Esophagus squamous epithelium (tissue), 4 donors: ENCODE data around the gene EIF3F.

Source experiments
- CTCF ChIP-seq, 6 experiments: fragments of 450-650 bp in 4 of 6; fragments of 200-600 bp in 2 of 6; sonication (generic) in 2 of 6; IDR thresholded peaks; one replicate each; pipeline ENCODE4 v1.5.1; 2016 to 2019; ENCODE audit warnings: antibody characterized with exemption in 6 of 6, mild to moderate bottlenecking in 4 of 6, moderate library complexity in 4 of 6
- POLR2A ChIP-seq, 4 donors: fragments of 450-650 bp; IDR thresholded peaks; one replicate each; pipeline ENCODE4 v1.6.1; 2017; ENCODE audit warnings: antibody characterized with exemption in 4 of 4, mild to moderate bottlenecking in 4 of 4, moderate library complexity in 3 of 4

- TF ChIP-seq CTCF (IDR thresholded peaks at IDR 0.05) (no peak), POLR2A (IDR thresholded peaks at IDR 0.05) (no peak)
Measured at GRCh38 chr11:8047382-8047781, 60.2 kb downstream of the EIF3F start.
